ENCODE measurements around the gene ASIP. TPM values are rescaled to one million over a fixed set of nuclear protein-coding genes. Genes with fewer than 3 reads are reported as not detected.

The ASIP gene
- total and polyA plus RNA-seq, 2 of the 13 experiments (the other 11 are each of a cell fraction or from before 2014, with no cell fraction given), result not detected

- intact Hi-C loops (cut with micrococcal nuclease; ENCODE audit: unreplicated experiment), result no loop called here
- Histone ChIP-seq H3K4me3 (replicated peaks in 1 of 3; ENCODE audit: insufficient read depth in 1 of 3, low read depth in 2 of 3, low read length in 3 of 3) (no peak overlapping the region), H4K20me1 (ENCODE audit: insufficient read depth, low read length) (no peaks in the 10 kb centered on the region), H3K9me3 (ENCODE audit: low read length) (no peaks in the 10 kb centered on the region), H3K27ac (ENCODE audit: extremely low read length, insufficient read depth, low read length) (no peak overlapping the region), H3K4me2 (ENCODE audit: low read depth, low read length) (no peak overlapping the region), H3K36me3 (replicated peaks in 1 of 2; ENCODE audit: control insufficient read depth in 1 of 2, insufficient read depth in 2 of 2, low read length in 2 of 2) (peaks cover 6 to 7% of the 10 kb centered on the region in 2 experiments; a peak in 4 of 5 replicates), H3K27me3 (ENCODE audit: control insufficient read depth in 1 of 2, insufficient read depth in 2 of 2, low read length in 2 of 2) (no peaks in the 10 kb centered on the region), H3K4me1 (ENCODE audit: insufficient read depth, low read length) (peaks cover 3% of the 10 kb centered on the region), H3K9ac (ENCODE audit: insufficient read depth, low read depth, low read length) (no peak overlapping the region), H3K79me2 (ENCODE audit: insufficient read depth, low read length) (no peaks in the 10 kb centered on the region), H2AFZ (ENCODE audit: low read length) (no peak overlapping the region)
- 95% methylated on average over 12 of the region's 12 CpGs for WGBS (ENCODE audit: low lambda C conversion rate)
- no peak for ATAC-seq
- BruUV-seq (replicated peaks), result no TSS peak
- in situ Hi-C loops (cut with HindIII; ENCODE audit: extremely low pct_ligation_motif_present, low pct_unique_long_range_greater_than_20kb), result no loop called here
- no peak for FAIRE-seq
- POLR2A ChIA-PET, result no interaction called here
- TF ChIP-seq ZBTB38 (CRISPR knock-in tag; IDR thresholded peaks at IDR 0.05) (peak; percentile 61; the same call in 1 of the 2 replicates), GTF2F1 (IDR thresholded peaks at IDR 0.05; ENCODE audit: low read length) (no peak), ZNF891 (CRISPR knock-in tag; IDR thresholded peaks at IDR 0.05) (no peak), AKNA (CRISPR knock-in tag; IDR thresholded peaks at IDR 0.05; ENCODE audit: borderline replicate concordance) (no peak), RBM39 (IDR thresholded peaks at IDR 0.05; ENCODE audit: low read depth, low read length, poor library complexity, severe bottlenecking) (peak; percentile 7), NBN (conservative IDR thresholded peaks at IDR 0.05) (no peak), E2F1 (CRISPR knock-in tag; IDR thresholded peaks at IDR 0.05) (no peak)
- no peak for DNase-seq (ENCODE audit: low spot score)
- CTCF ChIA-PET (ENCODE audit: low intra/inter-chr PET ratio, low total read pairs), result no interaction called here
Measured at GRCh38 chr20:34268145-34268544, 26.9 kb downstream of the ASIP start.

Data from HepG2 (cell line).